ENCODE data around the gene SLC39A11. TPM values are rescaled to one million over a fixed set of nuclear protein-coding genes. Genes with fewer than 3 reads are reported as not detected.

Gene SLC39A11
- total RNA-seq, 1 experiment from 2014 or later: 46.4 TPM

DNA sequence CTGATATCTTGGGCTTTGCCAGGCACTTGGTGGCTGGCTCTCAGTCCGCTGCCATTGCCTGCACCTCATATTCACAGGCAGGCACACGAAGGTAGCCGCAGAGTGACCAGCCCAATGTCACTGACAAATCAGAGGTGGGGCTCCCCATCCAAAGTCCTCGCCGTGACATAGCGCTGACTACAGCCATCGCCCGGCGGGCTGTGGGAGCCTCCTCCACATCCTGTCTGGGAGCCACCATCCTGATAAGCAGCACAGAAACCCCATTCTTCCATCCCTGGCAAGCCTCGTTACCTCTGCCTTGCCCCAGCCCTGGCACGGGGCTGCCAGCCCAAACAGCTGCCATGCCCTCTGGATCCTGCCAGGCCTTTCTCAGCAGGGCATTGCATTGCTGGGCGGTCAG is 437.8 kb downstream of the SLC39A11 start:
- no peaks in the 10 kb centered on the region for H3K27me3 ChIP-seq (ENCODE audit: insufficient read depth, low read length)
- no peak overlapping the region for H3K27ac ChIP-seq (ENCODE audit: low read depth, low read length)
- H3K9ac ChIP-seq (ENCODE audit: low read length): no peak overlapping the region
- ATAC-seq: no peak
- H4K20me1 ChIP-seq (ENCODE audit: insufficient read depth): no peaks in the 10 kb centered on the region
- ChIA-PET POLR2A (interaction anchor here (1.6 kb wide), 1 partner anchor 62 kb away, joined by 7 read pairs; no protein-coding TSS in a partner anchor), RAD21 (ENCODE audit: low non-redundant PET in 1 of 2, low total read pairs in 2 of 2, uncharacterized antibody in 2 of 2, unreplicated experiment in 2 of 2) (no interaction called here), CTCF (interaction anchor here (2.5 kb wide), 1 partner anchor 98 kb away, joined by 9 read pairs; no protein-coding TSS in a partner anchor)
- no peak overlapping the region for H3K4me3 ChIP-seq (replicated peaks in 1 of 2; ENCODE audit: low read depth in 1 of 2, low read length in 2 of 2)
- H3K79me2 ChIP-seq (ENCODE audit: insufficient read depth, low read length): no peaks in the 10 kb centered on the region
- no peak overlapping the region for H3K4me2 ChIP-seq (ENCODE audit: low read length)
- intact Hi-C loops (cut with micrococcal nuclease): no loop called here
- DNase-seq (ENCODE audit: low read depth, low spot score): no peak
- H2AFZ ChIP-seq (ENCODE audit: low read depth, low read length, poor library complexity, severe bottlenecking): no peak overlapping the region
- peaks cover 29 to 55% of the 10 kb centered on the region in 2 experiments for H3K4me1 ChIP-seq (ENCODE audit: control insufficient read depth in 1 of 2, insufficient read depth in 2 of 2, low read length in 2 of 2)
- H3K36me3 ChIP-seq (ENCODE audit: control insufficient read depth in 1 of 2, insufficient read depth in 2 of 2, low read length in 2 of 2): no peaks in the 10 kb centered on the region
- no TSS peak for BruUV-seq (replicated peaks)
- H3K9me3 ChIP-seq (ENCODE audit: control insufficient read depth in 1 of 2, insufficient read depth in 1 of 2, low read depth in 1 of 2, low read length in 2 of 2): no peaks in the 10 kb centered on the region
- H3K9me2 ChIP-seq (ENCODE audit: insufficient read depth): no peaks in the 10 kb centered on the region
- TF ChIP-seq ZNF274 (IDR thresholded peaks at IDR 0.05; ENCODE audit: low read depth, low read length) (no peak), ZFX (IDR thresholded peaks at IDR 0.05) (0 out of 2 replicates have a peak, but pooled peaks have one; percentile 2)

DNA sequence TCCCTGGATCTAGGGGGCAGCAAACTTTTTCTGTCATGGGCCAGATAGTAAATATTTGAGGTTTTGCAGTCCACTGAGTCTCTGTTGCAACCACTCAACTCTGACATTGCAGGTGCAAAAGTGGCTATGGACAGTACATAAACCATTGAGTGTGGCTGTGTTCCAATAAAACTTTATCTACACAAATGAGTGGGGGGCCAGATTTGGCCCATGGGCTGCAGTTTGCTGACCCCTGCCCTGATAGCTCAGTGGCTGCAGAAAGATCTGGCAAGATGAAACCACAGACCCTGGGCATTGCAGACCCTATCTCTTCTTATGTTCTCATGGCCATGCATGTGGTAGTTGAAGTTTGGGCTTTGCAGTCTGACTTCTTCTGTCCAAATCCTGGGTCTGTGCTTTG is 440.5 kb downstream of the SLC39A11 start:
- no TSS peak for BruUV-seq (replicated peaks)
- TF ChIP-seq RAD21 (IDR thresholded peaks at IDR 0.05; ENCODE audit: low read depth): no peak
- TF ChIP-seq, protein P1, sequence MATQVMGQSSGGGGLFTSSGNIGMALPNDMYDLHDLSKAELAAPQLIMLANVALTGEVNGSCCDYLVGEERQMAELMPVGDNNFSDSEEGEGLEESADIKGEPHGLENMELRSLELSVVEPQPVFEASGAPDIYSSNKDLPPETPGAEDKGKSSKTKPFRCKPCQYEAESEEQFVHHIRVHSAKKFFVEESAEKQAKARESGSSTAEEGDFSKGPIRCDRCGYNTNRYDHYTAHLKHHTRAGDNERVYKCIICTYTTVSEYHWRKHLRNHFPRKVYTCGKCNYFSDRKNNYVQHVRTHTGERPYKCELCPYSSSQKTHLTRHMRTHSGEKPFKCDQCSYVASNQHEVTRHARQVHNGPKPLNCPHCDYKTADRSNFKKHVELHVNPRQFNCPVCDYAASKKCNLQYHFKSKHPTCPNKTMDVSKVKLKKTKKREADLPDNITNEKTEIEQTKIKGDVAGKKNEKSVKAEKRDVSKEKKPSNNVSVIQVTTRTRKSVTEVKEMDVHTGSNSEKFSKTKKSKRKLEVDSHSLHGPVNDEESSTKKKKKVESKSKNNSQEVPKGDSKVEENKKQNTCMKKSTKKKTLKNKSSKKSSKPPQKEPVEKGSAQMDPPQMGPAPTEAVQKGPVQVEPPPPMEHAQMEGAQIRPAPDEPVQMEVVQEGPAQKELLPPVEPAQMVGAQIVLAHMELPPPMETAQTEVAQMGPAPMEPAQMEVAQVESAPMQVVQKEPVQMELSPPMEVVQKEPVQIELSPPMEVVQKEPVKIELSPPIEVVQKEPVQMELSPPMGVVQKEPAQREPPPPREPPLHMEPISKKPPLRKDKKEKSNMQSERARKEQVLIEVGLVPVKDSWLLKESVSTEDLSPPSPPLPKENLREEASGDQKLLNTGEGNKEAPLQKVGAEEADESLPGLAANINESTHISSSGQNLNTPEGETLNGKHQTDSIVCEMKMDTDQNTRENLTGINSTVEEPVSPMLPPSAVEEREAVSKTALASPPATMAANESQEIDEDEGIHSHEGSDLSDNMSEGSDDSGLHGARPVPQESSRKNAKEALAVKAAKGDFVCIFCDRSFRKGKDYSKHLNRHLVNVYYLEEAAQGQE (IDR thresholded peaks at IDR 0.05; ENCODE audit: low read depth): no peak
- TF ChIP-seq POLR2AphosphoS5 (IDR thresholded peaks at IDR 0.05; ENCODE audit: low read depth, low read length): no peak
- TF ChIP-seq EZH2 (IDR thresholded peaks at IDR 0.05): no peak
- no peak for TF ChIP-seq JUND (IDR thresholded peaks at IDR 0.05)
- no peak for TF ChIP-seq POLR2A (IDR thresholded peaks at IDR 0.05; ENCODE audit: borderline replicate concordance, extremely low read depth, insufficient read depth, insufficient read length)
- no peak for TF ChIP-seq ELF1 (IDR thresholded peaks at IDR 0.05; ENCODE audit: borderline replicate concordance, low read depth)
- no peak for TF ChIP-seq SRF (IDR thresholded peaks at IDR 0.05; ENCODE audit: low read depth)
- TF ChIP-seq, protein P2, sequence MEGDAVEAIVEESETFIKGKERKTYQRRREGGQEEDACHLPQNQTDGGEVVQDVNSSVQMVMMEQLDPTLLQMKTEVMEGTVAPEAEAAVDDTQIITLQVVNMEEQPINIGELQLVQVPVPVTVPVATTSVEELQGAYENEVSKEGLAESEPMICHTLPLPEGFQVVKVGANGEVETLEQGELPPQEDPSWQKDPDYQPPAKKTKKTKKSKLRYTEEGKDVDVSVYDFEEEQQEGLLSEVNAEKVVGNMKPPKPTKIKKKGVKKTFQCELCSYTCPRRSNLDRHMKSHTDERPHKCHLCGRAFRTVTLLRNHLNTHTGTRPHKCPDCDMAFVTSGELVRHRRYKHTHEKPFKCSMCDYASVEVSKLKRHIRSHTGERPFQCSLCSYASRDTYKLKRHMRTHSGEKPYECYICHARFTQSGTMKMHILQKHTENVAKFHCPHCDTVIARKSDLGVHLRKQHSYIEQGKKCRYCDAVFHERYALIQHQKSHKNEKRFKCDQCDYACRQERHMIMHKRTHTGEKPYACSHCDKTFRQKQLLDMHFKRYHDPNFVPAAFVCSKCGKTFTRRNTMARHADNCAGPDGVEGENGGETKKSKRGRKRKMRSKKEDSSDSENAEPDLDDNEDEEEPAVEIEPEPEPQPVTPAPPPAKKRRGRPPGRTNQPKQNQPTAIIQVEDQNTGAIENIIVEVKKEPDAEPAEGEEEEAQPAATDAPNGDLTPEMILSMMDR (IDR thresholded peaks at IDR 0.05 in 2 of 3, conservative IDR thresholded peaks at IDR 0.05 in 1 of 3; ENCODE audit: borderline replicate concordance in 1 of 3, insufficient read depth in 1 of 3, low read depth in 2 of 3, low read length in 2 of 3): no peak
- TF ChIP-seq SP1 (IDR thresholded peaks at IDR 0.05; ENCODE audit: low read depth): no peak
- TF ChIP-seq, protein P3, sequence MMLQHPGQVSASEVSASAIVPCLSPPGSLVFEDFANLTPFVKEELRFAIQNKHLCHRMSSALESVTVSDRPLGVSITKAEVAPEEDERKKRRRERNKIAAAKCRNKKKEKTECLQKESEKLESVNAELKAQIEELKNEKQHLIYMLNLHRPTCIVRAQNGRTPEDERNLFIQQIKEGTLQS (IDR thresholded peaks at IDR 0.05): no peak
- no peak for TF ChIP-seq SIN3A (IDR thresholded peaks at IDR 0.05; ENCODE audit: low read depth)
- POLR2A ChIA-PET: interaction anchor here (0.8 to 1.0 kb wide), 2 partner anchors 20 to 59 kb away, joined by 3 read pairs; no protein-coding TSS in a partner anchor

More for the DNA sequence above, 440.5 kb downstream of the SLC39A11 start:
- no peak for DNase-seq (ENCODE audit: low read depth, low spot score)
- Histone ChIP-seq H3K79me2 (ENCODE audit: insufficient read depth, low read length) (no peaks in the 10 kb centered on the region), H3K4me3 (replicated peaks in 1 of 2; ENCODE audit: low read depth in 1 of 2, low read length in 2 of 2) (no peak overlapping the region), H3K36me3 (ENCODE audit: control insufficient read depth in 1 of 2, insufficient read depth in 2 of 2, low read length in 2 of 2) (no peaks in the 10 kb centered on the region), H3K4me1 (ENCODE audit: control insufficient read depth in 1 of 2, insufficient read depth in 2 of 2, low read length in 2 of 2) (peaks cover 7 to 30% of the 10 kb centered on the region in 2 experiments; a peak in 3 of 4 replicates), H3K27me3 (ENCODE audit: insufficient read depth, low read length) (no peaks in the 10 kb centered on the region), H3K9ac (ENCODE audit: low read length) (no peak overlapping the region), H4K20me1 (ENCODE audit: insufficient read depth) (no peaks in the 10 kb centered on the region), H2AFZ (ENCODE audit: low read depth, low read length, poor library complexity, severe bottlenecking) (no peak overlapping the region), H3K4me2 (ENCODE audit: low read length) (no peak overlapping the region), H3K9me3 (ENCODE audit: control insufficient read depth in 1 of 2, insufficient read depth in 1 of 2, low read depth in 1 of 2, low read length in 2 of 2) (no peaks in the 10 kb centered on the region), H3K27ac (ENCODE audit: low read depth, low read length) (no peak overlapping the region), H3K9me2 (ENCODE audit: insufficient read depth) (no peaks in the 10 kb centered on the region)
- RAD21 ChIA-PET (ENCODE audit: low non-redundant PET in 1 of 2, low total read pairs in 2 of 2, uncharacterized antibody in 2 of 2, unreplicated experiment in 2 of 2): interaction anchor here in 1 of 2 experiments (1.0 kb wide), 1 partner anchor 95 kb away, joined by 3 read pairs; no protein-coding TSS in a partner anchor
- ATAC-seq: no peak
- intact Hi-C loops (cut with micrococcal nuclease): no loop called here
- CTCF ChIA-PET: interaction anchor here (0.9 to 1.9 kb wide), 3 partner anchors 9 to 95 kb away, joined by 3 to 4 read pairs (median 3); no protein-coding TSS in a partner anchor
